Raji (cell line): ENCODE measurements around the gene TSTD1.

Experiments
- POLR2A ChIP-seq: IDR thresholded peaks from 2 replicates; pipeline ENCODE4 v1.6.1; 2011; ENCODE audit warnings: low read depth, low read length, control low read depth; ENCODE audit not compliant: insufficient read depth

The TSTD1 gene

DNA sequence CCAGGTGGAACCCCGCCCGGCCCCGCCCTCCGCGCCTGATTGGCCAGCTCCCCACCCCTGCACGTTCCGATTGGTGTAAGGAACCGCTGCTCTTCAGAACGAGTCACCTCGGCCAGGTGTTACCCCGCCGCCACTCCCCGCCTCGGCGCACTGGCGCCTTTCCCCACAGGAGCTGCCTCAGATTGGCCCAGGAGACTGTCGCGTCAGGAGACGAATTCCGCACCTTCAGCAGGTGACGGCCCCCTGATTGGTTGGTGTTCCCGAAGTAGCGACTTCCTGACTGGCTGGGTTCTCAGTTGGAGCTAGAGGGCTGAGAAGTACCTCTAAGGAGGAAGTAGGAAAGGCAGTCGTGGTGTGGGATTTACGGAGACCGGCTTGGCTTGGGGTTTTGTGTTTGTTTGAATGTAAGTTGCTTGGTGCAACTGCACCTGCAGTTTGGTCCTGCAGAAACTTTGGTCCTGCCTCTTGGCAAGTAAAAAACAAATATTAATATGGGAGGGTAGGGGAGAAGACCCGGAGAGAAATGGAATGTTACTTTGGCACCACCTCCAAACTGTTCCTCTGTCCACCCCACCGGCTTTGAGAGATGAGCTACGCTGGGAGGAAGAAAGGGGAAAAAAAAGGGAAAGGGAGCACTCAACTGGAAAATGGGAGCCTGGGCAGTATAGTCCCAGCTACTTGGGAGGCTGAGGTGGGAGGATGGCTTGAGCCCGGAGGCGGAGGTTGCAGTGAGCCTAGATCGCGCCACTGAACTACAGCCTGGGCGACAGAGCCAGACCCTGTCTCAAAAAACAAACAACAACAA, 17.4 kb downstream of the TSTD1 start:
- peak; percentile 80 for TF ChIP-seq POLR2A

DNA sequence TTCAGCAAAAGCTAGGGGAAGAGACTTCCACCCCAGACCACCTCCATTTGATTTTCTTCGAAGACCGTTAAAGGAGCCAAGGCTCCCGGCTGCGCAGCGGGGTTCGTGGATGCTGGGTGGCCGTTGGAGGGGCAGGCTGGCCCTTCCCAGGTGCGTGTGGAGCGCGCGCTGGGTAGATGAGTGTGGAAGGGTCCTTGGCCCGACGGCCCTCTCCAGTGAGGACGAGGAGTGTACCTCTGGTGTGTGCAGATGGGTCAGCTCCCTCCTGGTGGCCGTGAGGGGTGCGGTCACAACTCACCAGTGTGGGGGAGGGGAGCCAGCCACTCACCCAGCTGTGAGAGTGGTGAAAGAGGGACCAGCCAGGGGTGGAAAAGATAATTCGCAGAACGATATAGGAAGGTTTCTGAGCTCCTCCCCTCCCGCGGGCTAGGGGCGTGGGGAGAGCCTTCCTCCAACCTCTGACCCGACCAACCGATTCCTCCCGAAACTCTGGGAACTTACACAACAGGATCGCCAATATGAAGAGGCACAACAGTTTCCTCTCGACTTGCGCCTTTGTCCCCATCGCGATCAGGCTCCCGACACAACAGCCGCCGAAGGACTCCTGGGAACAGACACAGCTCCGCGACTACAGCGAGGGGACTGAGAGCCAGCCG, 18.1 kb downstream of the TSTD1 start, which contains the start of gene F11R:
F11R (minus strand) TSS at position 644 of the 656 bp plus-strand sequence; CDS start at position 565, 79 bp downstream.
- TF ChIP-seq POLR2A = peak; percentile 73

DNA sequence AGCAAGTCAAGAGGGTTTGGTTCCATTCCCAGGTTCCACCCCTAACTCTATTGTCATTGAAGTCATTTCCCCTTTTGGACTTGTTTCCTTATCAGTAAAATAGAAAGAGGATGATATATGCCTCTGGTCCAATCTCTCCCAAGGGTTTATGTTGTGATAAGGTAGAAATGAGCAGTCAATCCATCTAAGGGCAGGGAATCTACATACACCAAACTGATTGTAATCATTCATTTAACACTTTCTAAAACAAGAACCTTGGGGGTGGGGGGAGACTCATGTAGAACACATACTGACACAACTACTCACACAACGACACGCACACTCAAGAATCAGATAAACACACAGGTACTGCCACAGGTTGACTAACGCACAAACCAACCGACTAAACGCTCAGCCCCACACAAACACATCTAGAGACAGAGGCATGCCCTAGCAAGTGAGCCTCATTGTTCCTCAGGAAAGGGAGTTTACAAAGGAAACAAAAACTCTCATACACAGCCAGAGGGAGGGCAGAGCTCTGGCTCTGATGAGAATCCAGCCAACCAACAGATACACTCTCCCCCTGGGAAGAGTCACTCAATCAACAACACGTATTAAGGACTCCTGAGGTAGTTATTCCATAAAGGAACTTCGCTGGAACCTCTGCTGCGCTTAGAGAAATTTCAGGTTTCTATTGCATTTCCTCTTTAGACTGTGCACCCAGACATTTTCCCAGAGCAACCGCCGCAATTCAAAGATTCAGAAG, 18.8 kb downstream of the TSTD1 start:
- no peak for TF ChIP-seq POLR2A

DNA sequence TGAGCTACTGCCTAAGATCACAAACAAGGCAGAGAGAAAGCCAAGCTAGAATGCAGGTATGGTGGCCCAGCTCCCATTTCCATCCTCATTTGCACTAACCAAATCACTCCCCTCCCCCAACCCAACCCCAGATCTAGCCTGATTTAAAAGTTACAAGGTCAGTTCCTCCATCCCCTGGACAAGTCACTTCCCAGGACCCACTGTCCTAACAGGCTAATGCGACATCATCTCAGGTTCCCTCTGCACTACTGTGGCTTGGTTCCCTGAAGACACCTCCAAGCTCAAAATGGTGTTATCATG, 20.2 kb downstream of the TSTD1 start:
- TF ChIP-seq POLR2A = no peak

GRCh38 chr1:161017756-161018630, 20.8 kb downstream of the TSTD1 start:
- TF ChIP-seq POLR2A = no peak

DNA sequence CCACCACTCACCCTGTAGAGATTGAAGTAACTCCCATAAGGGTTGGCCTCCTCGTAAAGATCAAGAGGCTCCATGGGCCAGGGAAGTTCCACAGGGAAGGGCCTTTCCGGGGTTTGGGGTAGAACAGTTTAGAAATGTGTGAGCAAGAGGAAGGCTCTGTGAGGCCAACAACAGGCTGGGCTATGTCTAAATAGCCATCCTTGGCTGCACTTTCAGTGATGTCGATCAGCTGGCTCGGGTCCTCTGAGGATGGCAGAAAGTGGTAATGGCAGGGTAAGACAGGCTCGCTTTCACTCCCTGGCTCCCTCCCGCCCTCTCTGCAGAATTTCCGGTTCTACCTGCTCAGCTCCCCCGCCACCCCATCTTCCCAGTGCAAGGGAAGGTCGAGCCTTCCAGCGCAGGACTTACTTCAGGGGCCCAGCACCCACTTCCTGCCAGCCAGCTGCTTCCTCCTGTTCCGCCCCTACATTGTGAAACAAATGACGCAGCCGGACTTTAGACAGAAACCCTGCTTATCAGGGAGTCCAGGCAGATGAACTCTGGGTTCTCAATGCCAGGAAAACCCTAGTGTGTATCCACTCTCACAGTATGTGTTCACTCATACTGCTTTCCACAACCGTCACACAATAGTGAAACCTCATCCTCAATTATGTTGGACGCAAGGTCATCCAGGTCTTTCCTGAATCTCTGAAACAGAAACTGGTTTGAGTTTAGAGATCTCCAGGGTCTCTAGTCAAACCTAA, 25.1 kb downstream of the TSTD1 start:
- TF ChIP-seq POLR2A = no peak

GRCh38 chr1:161013131-161013487, 25.7 kb downstream of the TSTD1 start:
- TF ChIP-seq POLR2A = no peak

DNA sequence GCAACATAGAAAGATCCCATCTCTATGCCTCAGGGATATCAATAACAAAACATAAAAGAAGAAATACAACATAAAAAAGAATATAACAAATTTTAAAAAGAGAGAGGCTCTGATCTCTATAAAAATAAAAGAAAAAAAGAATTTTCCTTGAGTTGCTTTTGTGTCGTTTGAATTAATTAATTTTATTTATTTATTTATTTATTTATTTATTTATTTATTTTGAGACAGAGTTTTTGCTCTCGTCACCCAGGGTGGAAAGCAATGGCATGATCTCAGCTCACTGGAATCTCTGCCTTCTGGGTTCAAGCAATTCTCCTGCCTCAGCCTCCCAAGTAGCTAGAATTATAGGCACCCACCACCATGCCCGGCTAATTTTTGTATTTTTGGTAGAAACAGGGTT, 26.3 kb downstream of the TSTD1 start:
- TF ChIP-seq POLR2A = no peak

DNA sequence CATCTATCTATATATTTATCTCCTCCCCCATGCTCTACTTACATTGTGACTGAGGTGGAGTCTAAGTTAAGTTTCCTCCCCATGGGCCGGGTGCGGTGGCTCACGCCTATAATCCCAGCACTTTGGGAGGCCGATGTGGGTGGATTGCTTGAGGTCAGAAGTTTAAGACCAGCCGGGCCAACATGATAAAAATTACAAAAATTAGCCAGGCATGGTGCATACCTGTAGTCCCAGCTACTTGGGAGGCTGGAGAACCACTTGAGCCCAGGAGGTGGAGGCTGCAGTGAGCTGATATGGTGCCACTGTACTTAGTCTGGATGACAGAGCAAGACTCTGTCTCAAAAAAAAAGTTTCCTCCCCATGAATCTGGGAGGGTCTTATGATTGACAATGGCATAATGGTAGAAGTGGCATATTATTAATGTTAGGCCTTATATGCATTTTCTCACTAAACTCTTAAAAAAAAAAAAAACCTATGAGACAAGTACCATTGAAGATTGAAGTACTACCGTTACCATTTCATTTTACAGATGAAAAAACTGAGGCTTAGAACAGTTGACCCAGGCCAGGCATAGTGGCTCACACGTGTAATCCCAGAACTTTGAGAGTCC, 29.1 kb downstream of the TSTD1 start:
- TF ChIP-seq POLR2A = no peak

DNA sequence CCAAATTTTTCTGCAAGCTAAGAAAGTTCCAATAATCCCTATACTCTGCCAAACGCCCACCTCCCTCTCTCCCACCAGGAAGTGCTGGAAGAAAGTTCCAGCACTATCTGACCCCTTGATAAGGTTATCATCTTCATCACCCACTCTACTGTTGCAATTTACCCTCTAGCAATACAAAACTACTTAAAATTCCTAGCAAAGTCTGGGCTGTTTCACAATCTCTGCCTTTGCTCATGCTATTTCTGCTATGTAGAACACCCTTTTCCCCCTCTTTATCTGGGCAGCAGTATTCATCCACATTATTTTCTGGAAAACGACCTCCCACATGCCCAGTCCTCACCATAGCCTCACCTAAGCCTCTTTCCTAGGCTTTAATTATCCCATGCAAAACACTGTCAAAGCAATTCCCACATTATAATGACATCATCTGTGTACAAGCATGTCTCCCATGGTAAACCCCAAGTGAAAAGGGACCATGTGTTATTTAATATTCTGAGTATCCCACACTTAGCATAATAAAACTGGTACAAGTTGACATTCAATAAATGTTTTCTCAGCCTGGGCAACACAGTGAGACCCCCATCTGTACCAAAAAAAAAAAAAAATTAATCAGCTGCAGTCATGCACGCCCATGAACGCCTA, 29.8 kb downstream of the TSTD1 start:
- TF ChIP-seq POLR2A = no peak

GRCh38 chr1:161007369-161007768, 31.4 kb downstream of the TSTD1 start:
- TF ChIP-seq POLR2A = no peak

DNA sequence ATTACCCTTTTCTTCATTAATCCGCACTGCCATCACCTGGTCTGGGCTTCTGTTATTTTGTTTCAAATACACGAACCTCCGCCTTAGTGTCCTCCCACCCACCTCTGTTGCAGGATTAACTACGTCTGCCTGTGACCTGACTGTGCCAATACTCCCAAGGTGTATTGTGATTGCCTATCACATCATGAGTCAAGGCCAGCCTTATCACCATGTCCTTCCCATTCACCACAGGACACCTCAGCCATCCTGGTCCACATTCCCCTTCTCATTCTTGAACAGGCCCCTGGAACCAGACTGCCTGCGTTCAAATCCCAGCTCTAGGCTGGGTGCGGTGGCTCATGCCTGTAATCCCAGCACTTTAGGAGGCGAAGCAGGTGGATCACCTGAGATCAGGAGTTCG, 32.2 kb downstream of the TSTD1 start:
- no peak for TF ChIP-seq POLR2A

GRCh38 chr1:161001525-161001924, 37.2 kb downstream of the TSTD1 start:
- TF ChIP-seq POLR2A = no peak

GRCh38 chr1:161000736-161001480, 37.9 kb downstream of the TSTD1 start:
- no peak for TF ChIP-seq POLR2A
